ACHN (cell line): ENCODE results near the gene SLC9A3.

Experiments
- DNase-seq: peaks from one replicate; pipeline ENCODE4 v3.0.0-alpha.2; 2015
- in situ Hi-C: cut with HindIII; loops from 2 replicates; pipeline ENCODE4 v1.10.0; 2017; ENCODE audit warnings: low sequenced_read_pairs, low pct_ligation_motif_present, low pct_unique_long_range_greater_than_20kb

SLC9A3 gene

GRCh38 chr5:473551-474192, 50.6 kb downstream of the SLC9A3 start:
- peak; percentile 35 for DNase-seq
- in situ Hi-C loops = no loop called here

- in situ Hi-C loops = no loop called here
- DNase-seq = peak; percentile 79
These were observed 51.3 kb downstream of the SLC9A3 start for GRCh38 chr5:472656-473550.

GRCh38 chr5:472076-472655, 52.1 kb downstream of the SLC9A3 start:
- no peak for DNase-seq
- in situ Hi-C loops = no loop called here

- in situ Hi-C loops = no loop called here
- no peak for DNase-seq
These were observed 52.5 kb downstream of the SLC9A3 start for GRCh38 chr5:471750-472058.

GRCh38 chr5:470961-471749, 53.1 kb downstream of the SLC9A3 start:
- in situ Hi-C loops = no loop called here

GRCh38 chr5:469752-470483, 54.3 kb downstream of the SLC9A3 start:
- in situ Hi-C loops = no loop called here
- DNase-seq = no peak

More at GRCh38 chr5:470961-471749, 53.1 kb downstream of the SLC9A3 start:
- DNase-seq = no peak

- in situ Hi-C loops = no loop called here
- DNase-seq = no peak
These were observed 55.8 kb downstream of the SLC9A3 start for GRCh38 chr5:468401-468800.

- DNase-seq = no peak
- in situ Hi-C loops = no loop called here
These were observed 57.5 kb downstream of the SLC9A3 start for GRCh38 chr5:466661-467310.

GRCh38 chr5:465591-466403, 58.5 kb downstream of the SLC9A3 start:
- in situ Hi-C loops = no loop called here

GRCh38 chr5:464843-465590, 59.2 kb downstream of the SLC9A3 start:
- in situ Hi-C loops = no loop called here
- no peak for DNase-seq

More at GRCh38 chr5:465591-466403, 58.5 kb downstream of the SLC9A3 start:
- DNase-seq = no peak

GRCh38 chr5:464446-464842, 59.8 kb downstream of the SLC9A3 start:
- in situ Hi-C loops = no loop called here
- no peak for DNase-seq

- no peak for DNase-seq
- in situ Hi-C loops = no loop called here
These were observed 60.3 kb downstream of the SLC9A3 start for GRCh38 chr5:463952-464351.

GRCh38 chr5:463301-463700, 60.9 kb downstream of the SLC9A3 start:
- in situ Hi-C loops = no loop called here
- DNase-seq = no peak

GRCh38 chr5:462051-462481, 62.2 kb downstream of the SLC9A3 start:
- DNase-seq = no peak
- in situ Hi-C loops = no loop called here

- in situ Hi-C loops = no loop called here
- DNase-seq = no peak
These were observed 64.0 kb downstream of the SLC9A3 start for GRCh38 chr5:460273-460625.

GRCh38 chr5:459562-460272, 64.5 kb downstream of the SLC9A3 start:
- in situ Hi-C loops = no loop called here
- DNase-seq = no peak
